ENCODE results near the gene LIFR. TPM values are rescaled to one million over a fixed set of nuclear protein-coding genes. Genes with fewer than 3 reads are reported as not detected.
A peak's percentile ranks its signal among the peaks of the same experiment; 100 is the strongest.

The LIFR gene
- total and polyA plus RNA-seq, 2 experiments from 2014 or later = 20.7 to 35.6 TPM

DNA sequence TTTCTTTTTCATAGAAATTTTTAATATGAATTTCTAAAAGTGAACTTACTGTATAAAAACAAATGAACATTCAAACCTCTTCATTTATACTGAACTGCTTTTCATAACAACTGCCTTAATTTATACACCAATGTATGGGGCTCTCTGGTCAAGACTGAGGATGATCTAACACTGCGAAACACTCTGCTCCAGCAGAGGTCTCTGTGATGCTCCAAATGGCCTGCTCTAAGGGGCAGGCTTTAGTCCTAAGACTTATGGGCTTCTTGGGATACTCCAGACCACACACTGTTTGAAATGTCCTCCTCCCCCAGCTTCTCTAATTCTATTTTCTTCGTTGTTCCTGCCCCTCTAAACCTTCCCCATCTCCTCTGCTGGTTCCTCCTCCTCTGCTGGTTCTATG, 58.5 kb downstream of the LIFR start:
- H3K27me3 ChIP-seq = no peaks in the 10 kb centered on the region
- no peak overlapping the region for H3K4me3 ChIP-seq
- no peaks in the 10 kb centered on the region for H3K9me3 ChIP-seq (ENCODE audit: low read depth)
- H3K27ac ChIP-seq = no peak overlapping the region
- peaks cover 6% of the 10 kb centered on the region for H3K36me3 ChIP-seq
- H3K4me1 ChIP-seq (ENCODE audit: low read depth) = no peaks in the 10 kb centered on the region
- TF ChIP-seq, protein P1, sequence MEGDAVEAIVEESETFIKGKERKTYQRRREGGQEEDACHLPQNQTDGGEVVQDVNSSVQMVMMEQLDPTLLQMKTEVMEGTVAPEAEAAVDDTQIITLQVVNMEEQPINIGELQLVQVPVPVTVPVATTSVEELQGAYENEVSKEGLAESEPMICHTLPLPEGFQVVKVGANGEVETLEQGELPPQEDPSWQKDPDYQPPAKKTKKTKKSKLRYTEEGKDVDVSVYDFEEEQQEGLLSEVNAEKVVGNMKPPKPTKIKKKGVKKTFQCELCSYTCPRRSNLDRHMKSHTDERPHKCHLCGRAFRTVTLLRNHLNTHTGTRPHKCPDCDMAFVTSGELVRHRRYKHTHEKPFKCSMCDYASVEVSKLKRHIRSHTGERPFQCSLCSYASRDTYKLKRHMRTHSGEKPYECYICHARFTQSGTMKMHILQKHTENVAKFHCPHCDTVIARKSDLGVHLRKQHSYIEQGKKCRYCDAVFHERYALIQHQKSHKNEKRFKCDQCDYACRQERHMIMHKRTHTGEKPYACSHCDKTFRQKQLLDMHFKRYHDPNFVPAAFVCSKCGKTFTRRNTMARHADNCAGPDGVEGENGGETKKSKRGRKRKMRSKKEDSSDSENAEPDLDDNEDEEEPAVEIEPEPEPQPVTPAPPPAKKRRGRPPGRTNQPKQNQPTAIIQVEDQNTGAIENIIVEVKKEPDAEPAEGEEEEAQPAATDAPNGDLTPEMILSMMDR (IDR thresholded peaks at IDR 0.05; ENCODE audit: low read depth, low read length) = peak; percentile 36
- peak in 1 of 2 donors; percentile 50 for DNase-seq (ENCODE audit: low read depth in 1 of 2, low spot score in 1 of 2)

DNA sequence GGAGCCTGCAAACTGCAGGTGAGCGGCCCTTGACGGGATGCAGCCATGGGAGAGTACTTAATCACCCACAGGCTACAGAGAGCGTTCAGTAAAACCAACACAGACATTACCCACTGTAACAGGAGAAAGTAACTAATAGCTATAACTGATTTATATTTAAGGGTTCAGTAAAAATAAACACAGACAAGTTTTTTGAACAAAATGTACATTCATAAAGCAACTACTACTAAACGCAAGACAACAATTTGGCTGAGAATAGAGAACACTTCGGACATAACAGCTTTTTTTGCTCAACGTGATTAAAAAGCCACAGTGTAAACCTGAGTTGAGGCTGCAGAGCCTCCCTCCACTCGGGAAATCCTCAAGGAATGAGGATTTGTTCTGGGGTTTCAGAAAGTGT, 61.7 kb downstream of the LIFR start:
- TF ChIP-seq, protein P1 (IDR thresholded peaks at IDR 0.05; ENCODE audit: low read depth, low read length) = no peak
- H3K27me3 ChIP-seq = no peaks in the 10 kb centered on the region

DNA sequence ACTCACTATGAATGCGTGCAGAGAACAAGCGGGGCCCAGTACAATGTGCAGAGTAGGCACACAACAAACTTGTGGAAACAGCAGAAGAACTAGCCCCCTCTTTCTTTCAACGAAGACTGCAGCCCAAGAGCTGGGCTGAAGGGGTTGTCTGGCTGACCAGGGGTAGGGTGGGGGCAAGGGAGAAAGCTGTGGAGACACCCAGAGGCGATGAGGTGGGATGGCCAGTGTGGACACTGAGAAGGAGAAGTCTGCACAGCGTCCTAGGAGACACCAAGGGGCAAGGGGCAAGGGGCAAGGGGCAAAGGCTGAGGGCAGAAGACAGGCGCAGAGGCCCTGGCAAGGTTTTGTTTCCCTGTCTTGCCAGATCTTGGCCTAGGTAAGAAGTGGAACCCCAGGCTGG, 62.3 kb downstream of the LIFR start:
- TF ChIP-seq, protein P1 (IDR thresholded peaks at IDR 0.05; ENCODE audit: low read depth, low read length) = no peak

More for the DNA sequence above, 61.7 kb downstream of the LIFR start:
- Histone ChIP-seq H3K4me1 (ENCODE audit: low read depth) (no peaks in the 10 kb centered on the region), H3K9me3 (ENCODE audit: low read depth) (no peaks in the 10 kb centered on the region), H3K36me3 (peaks cover 15% of the 10 kb centered on the region), H3K4me3 (no peak overlapping the region), H3K27ac (no peak overlapping the region)
- DNase-seq (ENCODE audit: low read depth in 1 of 2, low spot score in 1 of 2) = no peak

DNA sequence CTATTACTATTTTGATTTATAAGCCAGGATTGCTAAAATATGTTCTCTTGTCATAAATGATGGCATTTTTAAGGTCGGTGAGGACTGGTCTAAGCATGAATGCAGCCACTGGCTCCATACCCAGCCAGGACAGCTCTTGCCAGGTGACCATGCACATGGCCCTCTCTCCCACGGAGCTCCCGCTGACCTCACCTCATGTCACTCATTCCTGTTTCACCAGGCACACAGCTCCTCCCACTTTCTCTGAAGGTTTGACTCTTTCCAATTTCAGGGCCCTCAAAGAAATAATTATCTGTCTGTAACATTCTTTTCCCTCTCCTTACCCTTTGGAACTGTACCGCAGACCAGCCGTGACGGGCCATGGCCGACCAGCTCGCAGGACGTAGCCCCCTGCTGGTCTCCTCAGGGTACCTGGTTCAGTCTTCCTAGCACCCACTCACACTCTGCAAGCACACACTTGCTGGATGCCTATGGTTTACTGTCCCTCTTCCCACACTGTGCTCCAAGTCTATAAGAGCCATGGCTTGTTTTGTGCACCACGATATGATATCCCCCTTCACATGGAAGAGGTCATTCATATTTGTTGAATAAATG, 72.5 kb downstream of the LIFR start:
- Histone ChIP-seq H3K27ac (no peak overlapping the region), H3K27me3 (no peaks in the 10 kb centered on the region), H3K36me3 (peaks cover 15% of the 10 kb centered on the region), H3K4me3 (no peak overlapping the region), H3K4me1 (ENCODE audit: low read depth) (peaks cover 11% of the 10 kb centered on the region), H3K9me3 (ENCODE audit: low read depth) (no peaks in the 10 kb centered on the region)
- DNase-seq (ENCODE audit: low read depth in 1 of 2, low spot score in 1 of 2) = no peak
- TF ChIP-seq, protein P1 (IDR thresholded peaks at IDR 0.05; ENCODE audit: low read depth, low read length) = no peak

More for the DNA sequence above, 62.3 kb downstream of the LIFR start:
- no peak for DNase-seq (ENCODE audit: low read depth in 1 of 2, low spot score in 1 of 2)
- Histone ChIP-seq H3K27me3 (no peaks in the 10 kb centered on the region), H3K4me1 (ENCODE audit: low read depth) (no peaks in the 10 kb centered on the region), H3K9me3 (ENCODE audit: low read depth) (no peaks in the 10 kb centered on the region), H3K4me3 (no peak overlapping the region), H3K27ac (no peak overlapping the region), H3K36me3 (peaks cover 15% of the 10 kb centered on the region)

DNA sequence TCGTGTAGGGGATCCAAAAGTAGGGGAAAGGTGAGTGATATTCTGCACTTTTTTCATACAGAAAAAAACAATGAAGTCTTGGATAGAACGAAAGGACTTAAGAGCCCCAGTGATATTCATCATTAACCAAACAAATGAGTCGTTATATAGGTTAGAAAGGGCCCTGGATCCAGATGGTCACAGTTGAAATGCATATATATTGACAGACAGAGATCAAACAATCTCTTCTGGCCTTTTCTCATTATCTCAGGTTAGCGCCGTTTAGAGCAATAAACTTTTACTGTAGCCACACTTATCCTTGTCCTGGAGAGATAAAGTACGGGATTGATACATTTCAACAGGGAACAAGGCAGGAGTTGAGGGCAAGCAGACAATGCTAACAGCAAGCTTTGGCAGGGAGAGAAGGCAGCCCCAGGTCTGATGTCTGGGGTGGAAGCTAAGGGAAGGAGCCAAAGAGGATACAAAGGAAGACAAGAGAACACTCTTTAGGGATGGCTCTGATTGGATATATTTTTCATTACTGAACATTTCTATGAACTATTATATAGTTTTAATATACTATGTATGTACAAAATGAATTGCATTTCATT, 77.0 kb downstream of the LIFR start:
- peaks cover 8% of the 10 kb centered on the region for H3K36me3 ChIP-seq
- DNase-seq (ENCODE audit: low read depth in 1 of 2, low spot score in 1 of 2) = no peak
- peaks cover 11% of the 10 kb centered on the region for H3K4me1 ChIP-seq (ENCODE audit: low read depth)
- H3K27ac ChIP-seq = peak overlapping the region; percentile 65
- H3K9me3 ChIP-seq (ENCODE audit: low read depth) = no peaks in the 10 kb centered on the region
- TF ChIP-seq, protein P1 (IDR thresholded peaks at IDR 0.05; ENCODE audit: low read depth, low read length) = no peak
- H3K4me3 ChIP-seq = no peak overlapping the region
- no peaks in the 10 kb centered on the region for H3K27me3 ChIP-seq

All from cardiac muscle cell (in vitro differentiated cells and primary cell).